HG03066 (cell line): ENCODE data around the gene TNK1.
"Not testable (repeated sequence)": the region's sequence is repeated elsewhere in the genome, so short reads cannot be mapped to it uniquely, and the experiment has no call there.

Experiments
- ATAC-seq: cut with Tn5 transposase; IDR thresholded peaks from one replicate; pipeline ENCODE4 v1.9.1; 2021; ENCODE audit warnings: low read depth; ENCODE audit not compliant: unreplicated experiment

The TNK1 gene

GRCh38 chr17:7354262-7354843 lies 26.5 kb upstream of the TNK1 start:
- ATAC-seq, result no peak

GRCh38 chr17:7355053-7355452 lies 25.8 kb upstream of the TNK1 start, which contains the start of gene TMEM95:
TSS of gene TMEM95 (plus strand) at chr17:7355156. CDS start at chr17:7355205, 49 bp downstream.
- ATAC-seq, result no peak

GRCh38 chr17:7355573-7355972 lies 25.3 kb upstream of the TNK1 start:
- no peak for ATAC-seq

- no peak for ATAC-seq
Observed at GRCh38 chr17:7356072-7356549, 24.8 kb upstream of the TNK1 start.

- no peak for ATAC-seq
Observed at GRCh38 chr17:7356756-7357155, 24.1 kb upstream of the TNK1 start.

- ATAC-seq, result no peak
Observed at GRCh38 chr17:7357381-7357780, 23.5 kb upstream of the TNK1 start.

- ATAC-seq, result no peak
Observed at GRCh38 chr17:7361906-7362305, 19.0 kb upstream of the TNK1 start.

GRCh38 chr17:7363311-7363710 lies 17.6 kb upstream of the TNK1 start:
- no peak for ATAC-seq

- not testable (repeated sequence) for ATAC-seq
Observed at GRCh38 chr17:7365963-7366362, 14.9 kb upstream of the TNK1 start.

GRCh38 chr17:7367083-7367482 lies 13.8 kb upstream of the TNK1 start:
- ATAC-seq, result no peak

GRCh38 chr17:7367918-7368598 lies 12.8 kb upstream of the TNK1 start:
- no peak for ATAC-seq

GRCh38 chr17:7368599-7368994 lies 12.3 kb upstream of the TNK1 start:
- ATAC-seq, result not testable (repeated sequence)

GRCh38 chr17:7369825-7370224 lies 11.1 kb upstream of the TNK1 start:
- no peak for ATAC-seq

GRCh38 chr17:7370853-7371252 lies 10.0 kb upstream of the TNK1 start:
- no peak for ATAC-seq

GRCh38 chr17:7374353-7374752 lies 6.5 kb upstream of the TNK1 start:
- no peak for ATAC-seq

- no peak for ATAC-seq
Observed at GRCh38 chr17:7379134-7379533, 1.8 kb upstream of the TNK1 start.

- no peak for ATAC-seq
Observed at GRCh38 chr17:7380321-7380720, 568 bp upstream of the TNK1 start.

- ATAC-seq, result no peak
Observed at GRCh38 chr17:7382901-7383300, 2.0 kb downstream of the TNK1 start.

- ATAC-seq, result no peak
Observed at GRCh38 chr17:7383371-7383741, 2.5 kb downstream of the TNK1 start.

- no peak for ATAC-seq
Observed at GRCh38 chr17:7383742-7384488, 3.0 kb downstream of the TNK1 start.

- ATAC-seq, result no peak
Observed at GRCh38 chr17:7384489-7385081, 3.7 kb downstream of the TNK1 start.
